TTC549 (cell line): ENCODE results near the gene CAMK2D.

Experiments used
- FAIRE-seq: peaks from 2 replicates; lab custom pipeline; 2012; peaks lifted over from hg19 to GRCh38; lab: Jason Lieb, UNC

CAMK2D gene

GRCh38 chr4:113682730-113683537, 78.6 kb downstream of the CAMK2D start:
- FAIRE-seq: no peak

GRCh38 chr4:113678641-113679040, 82.9 kb downstream of the CAMK2D start:
- no peak for FAIRE-seq

- no peak for FAIRE-seq
Observed at GRCh38 chr4:113677325-113677724, 84.2 kb downstream of the CAMK2D start.

GRCh38 chr4:113675731-113676697, 85.5 kb downstream of the CAMK2D start:
- no peak for FAIRE-seq

GRCh38 chr4:113674733-113675132, 86.8 kb downstream of the CAMK2D start:
- FAIRE-seq: no peak

GRCh38 chr4:113674251-113674650, 87.3 kb downstream of the CAMK2D start:
- no peak for FAIRE-seq

- no peak for FAIRE-seq
Observed at GRCh38 chr4:113673450-113673849, 88.1 kb downstream of the CAMK2D start.

GRCh38 chr4:113666386-113667114, 95.0 kb downstream of the CAMK2D start:
- no peak for FAIRE-seq

GRCh38 chr4:113665036-113665435, 96.5 kb downstream of the CAMK2D start:
- no peak for FAIRE-seq

GRCh38 chr4:113662581-113662980, 99.0 kb downstream of the CAMK2D start:
- FAIRE-seq: no peak

GRCh38 chr4:113659127-113659526, 102.4 kb downstream of the CAMK2D start:
- FAIRE-seq: no peak

- FAIRE-seq: no peak
Observed at GRCh38 chr4:113657586-113658233, 103.8 kb downstream of the CAMK2D start.

GRCh38 chr4:113653871-113654270, 107.7 kb downstream of the CAMK2D start:
- FAIRE-seq: no peak

GRCh38 chr4:113646442-113646822, 115.1 kb downstream of the CAMK2D start:
- FAIRE-seq: no peak

GRCh38 chr4:113645771-113646441, 115.6 kb downstream of the CAMK2D start:
- FAIRE-seq: no peak

- FAIRE-seq: no peak
Observed at GRCh38 chr4:113645288-113645687, 116.2 kb downstream of the CAMK2D start.

GRCh38 chr4:113644398-113644797, 117.1 kb downstream of the CAMK2D start:
- no peak for FAIRE-seq

GRCh38 chr4:113643505-113643904, 118.0 kb downstream of the CAMK2D start:
- FAIRE-seq: no peak

- no peak for FAIRE-seq
Observed at GRCh38 chr4:113641025-113641431, 120.5 kb downstream of the CAMK2D start.

GRCh38 chr4:113639326-113639725, 122.2 kb downstream of the CAMK2D start:
- no peak for FAIRE-seq

- FAIRE-seq: no peak
Observed at GRCh38 chr4:113638562-113638832, 123.0 kb downstream of the CAMK2D start.
